Thyroid gland (tissue), 4 donors: ENCODE results near the gene SRSF5.

ENCODE experiments used
- CTCF ChIP-seq, 6 experiments: fragments of 200-600 bp in 3 of 6; fragments of 450-650 bp in 3 of 6; sonication (generic) in 3 of 6; IDR thresholded peaks; one replicate each; pipeline ENCODE4 v1.5.1; 2016 to 2019; ENCODE audit warnings: antibody characterized with exemption in 6 of 6, mild to moderate bottlenecking in 2 of 6, inconsistent platforms in 1 of 6, moderate library complexity in 1 of 6
- POLR2A ChIP-seq, 2 donors: fragments of 450-650 bp; IDR thresholded peaks; one replicate each; pipeline ENCODE4 v1.6.1; 2017; ENCODE audit warnings: antibody characterized with exemption in 2 of 2, mild to moderate bottlenecking in 2 of 2, moderate library complexity in 1 of 2

GRCh38 chr14:69768873-69769272, 1.9 kb downstream of the SRSF5 start:
- TF ChIP-seq CTCF (IDR thresholded peaks at IDR 0.05) (no peak), POLR2A (IDR thresholded peaks at IDR 0.05) (no peak)
